ENCODE measurements around the gene USP35.

The USP35 gene

DNA sequence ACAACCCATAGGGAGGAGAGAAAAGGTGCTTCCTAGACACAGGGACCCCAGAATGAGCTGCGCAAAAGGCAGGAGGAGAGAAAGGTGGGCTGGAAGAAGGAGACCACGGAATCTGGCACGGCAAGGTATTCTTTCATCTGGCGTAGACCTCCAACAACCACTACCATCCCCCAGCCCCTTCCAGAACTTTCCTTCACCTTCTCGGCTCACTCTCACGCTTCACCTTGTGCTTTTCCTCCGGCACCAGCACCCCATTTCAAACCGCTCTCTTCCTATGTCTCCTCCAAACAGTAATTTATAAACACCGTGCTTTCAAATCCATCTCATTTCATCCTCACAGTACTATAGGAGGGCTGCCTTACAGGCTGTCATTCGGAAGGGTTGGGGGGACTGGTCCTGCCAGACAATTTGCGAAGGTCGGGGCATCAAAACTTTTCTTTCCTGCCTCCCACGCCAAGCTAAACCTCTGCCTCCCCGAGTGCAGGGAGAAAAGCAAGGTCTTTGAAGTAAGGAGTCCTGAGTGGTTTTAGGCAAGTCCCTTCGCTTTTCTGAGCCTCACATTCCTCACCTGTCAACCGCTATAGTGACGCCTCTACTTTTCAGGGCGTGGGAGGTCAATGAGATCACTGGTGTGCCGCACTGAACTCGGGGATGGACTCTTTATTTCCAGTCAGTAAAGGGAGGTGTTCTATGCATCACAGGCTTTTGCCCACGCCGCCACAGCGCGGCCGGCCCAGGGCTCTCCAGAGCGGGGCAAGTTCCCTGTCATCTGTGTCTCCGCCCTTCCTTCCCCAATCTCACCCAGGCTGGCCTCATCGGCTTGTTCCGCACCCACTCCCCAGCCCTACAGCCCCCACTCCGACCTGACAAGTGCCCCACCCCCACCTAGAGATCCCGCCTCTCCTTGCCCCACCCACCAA lies 1.1 kb upstream of the USP35 start:
- H3K27me3 Mint-ChIP-seq (ENCODE audit: low read depth): no peaks in the 10 kb centered on the region
- no peaks in the 10 kb centered on the region for H3K9me3 Mint-ChIP-seq
- peak overlapping the region; percentile 99 for H3K27ac Mint-ChIP-seq
- peaks cover 27% of the 10 kb centered on the region for H3K36me3 Mint-ChIP-seq (ENCODE audit: low read depth)
- H3K4me1 Mint-ChIP-seq (ENCODE audit: low read depth): peaks cover 40% of the 10 kb centered on the region
- peak overlapping the region; percentile 100 for H3K4me3 Mint-ChIP-seq

DNA sequence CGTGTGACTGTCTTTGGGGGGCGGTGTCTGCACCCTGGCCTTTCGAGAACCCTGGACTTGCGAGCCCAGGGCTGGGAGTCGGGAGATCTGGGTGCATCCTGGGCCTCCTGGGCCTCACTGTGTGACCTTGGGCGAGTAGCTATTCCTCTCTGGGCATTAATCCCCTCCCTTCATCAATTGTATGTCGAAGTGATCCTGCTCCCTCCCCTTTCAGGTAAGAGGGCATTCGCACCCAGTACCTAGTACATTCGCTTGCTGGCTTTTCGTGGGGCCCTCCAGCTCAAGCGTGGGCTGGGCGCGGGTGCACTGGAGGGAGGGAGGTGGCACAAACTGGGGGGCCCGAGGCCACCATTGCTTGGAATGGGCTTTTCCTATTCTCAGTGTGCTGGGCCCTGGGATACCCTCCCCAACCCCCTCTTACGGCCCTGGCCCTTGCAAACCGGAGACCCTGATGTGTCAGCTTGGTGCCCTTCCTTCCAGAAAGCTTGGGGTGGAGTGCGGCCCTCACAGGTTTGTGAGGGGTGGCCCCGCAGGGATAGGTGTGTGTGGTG lies 530 bp downstream of the USP35 start:
- Mint-ChIP-seq H3K4me3 (peak overlapping the region; percentile 100), H3K9me3 (no peaks in the 10 kb centered on the region), H3K4me1 (ENCODE audit: low read depth) (peaks cover 53% of the 10 kb centered on the region), H3K36me3 (ENCODE audit: low read depth) (peaks cover 28% of the 10 kb centered on the region), H3K27me3 (ENCODE audit: low read depth) (no peaks in the 10 kb centered on the region), H3K27ac (peak overlapping the region; percentile 92)

DNA sequence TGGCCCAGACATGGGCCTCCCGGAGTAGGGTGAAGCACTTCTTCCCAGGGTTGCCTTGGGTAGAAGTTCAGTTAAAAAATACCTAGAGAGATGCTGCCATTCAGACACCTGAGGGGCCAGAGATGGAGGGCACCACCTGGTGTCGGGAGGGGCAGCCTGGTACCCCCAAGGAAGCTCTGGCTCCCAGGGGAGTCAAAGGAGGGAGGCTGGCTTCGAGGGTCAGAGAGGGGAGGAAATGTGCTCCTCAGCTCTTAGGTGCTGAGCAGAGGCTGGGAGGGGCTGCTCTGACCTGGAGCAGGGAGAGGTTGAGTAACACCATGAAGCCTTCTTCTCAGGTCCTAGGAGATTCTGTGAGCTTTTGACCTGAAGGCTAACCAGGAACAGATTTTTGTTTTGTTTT lies 1.1 kb downstream of the USP35 start:
- peak overlapping the region; percentile 92 for H3K27ac Mint-ChIP-seq
- H3K4me3 Mint-ChIP-seq: peak overlapping the region; percentile 100
- H3K9me3 Mint-ChIP-seq: no peaks in the 10 kb centered on the region
- H3K4me1 Mint-ChIP-seq (ENCODE audit: low read depth): peaks cover 59% of the 10 kb centered on the region
- no peaks in the 10 kb centered on the region for H3K27me3 Mint-ChIP-seq (ENCODE audit: low read depth)
- H3K36me3 Mint-ChIP-seq (ENCODE audit: low read depth): peaks cover 32% of the 10 kb centered on the region

DNA sequence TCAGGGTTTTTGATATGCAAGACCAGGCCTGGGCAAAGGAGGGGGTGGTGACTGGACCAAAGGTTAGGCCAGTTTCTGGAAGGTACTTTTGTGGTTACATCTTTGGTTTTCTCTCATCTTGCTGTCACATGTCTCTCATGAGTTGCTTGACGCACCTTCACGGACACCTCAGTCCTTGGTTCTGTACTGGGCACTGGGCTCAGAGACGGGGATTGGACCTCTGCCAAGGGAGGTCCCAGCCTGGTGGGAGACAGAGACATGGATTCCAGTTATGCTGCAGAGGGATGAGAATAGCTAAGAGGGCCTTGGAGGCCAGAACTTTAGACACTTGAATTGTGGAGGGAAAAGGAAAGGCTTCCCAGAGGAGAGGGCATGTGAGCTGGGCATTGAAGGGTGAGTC lies 1.7 kb downstream of the USP35 start:
- Mint-ChIP-seq H3K4me1 (ENCODE audit: low read depth) (peaks cover 59% of the 10 kb centered on the region), H3K27me3 (ENCODE audit: low read depth) (no peaks in the 10 kb centered on the region), H3K27ac (no peak overlapping the region), H3K9me3 (no peaks in the 10 kb centered on the region), H3K4me3 (peak overlapping the region; percentile 100), H3K36me3 (ENCODE audit: low read depth) (peaks cover 33% of the 10 kb centered on the region)

DNA sequence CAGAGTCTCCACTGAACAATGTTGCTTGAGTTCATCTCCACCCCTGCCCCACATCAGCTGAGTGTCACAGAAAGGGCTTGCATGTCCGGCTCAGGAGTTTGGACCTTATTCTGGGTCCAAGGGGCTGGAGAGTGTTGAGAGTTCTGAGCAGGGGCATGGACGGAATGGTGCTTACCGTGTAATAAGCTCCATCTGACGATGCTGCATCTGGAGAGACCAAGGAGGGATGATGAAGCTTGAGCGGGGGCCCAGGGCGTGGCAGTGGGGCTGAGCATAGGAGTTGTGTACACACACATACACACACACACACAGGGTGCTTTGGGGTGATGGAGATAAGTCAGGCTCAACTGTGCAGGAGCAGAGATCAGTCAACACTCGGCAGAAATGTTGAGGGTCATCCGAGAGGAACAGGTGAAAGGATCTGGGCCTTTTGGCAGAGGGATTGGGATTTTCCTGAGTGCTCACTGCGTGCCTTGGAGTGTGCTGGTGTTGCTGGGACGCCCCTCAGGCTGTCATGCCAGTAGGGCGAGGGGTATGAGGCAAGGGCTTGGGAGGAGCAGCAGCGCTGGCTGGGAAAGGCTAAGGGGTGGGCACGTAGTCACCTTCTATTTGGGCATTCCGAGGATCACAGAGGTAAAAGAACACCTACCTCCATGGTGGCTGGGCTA lies 2.3 kb downstream of the USP35 start:
- no peak overlapping the region for H3K27ac Mint-ChIP-seq
- no peaks in the 10 kb centered on the region for H3K27me3 Mint-ChIP-seq (ENCODE audit: low read depth)
- peak overlapping the region; percentile 100 for H3K4me3 Mint-ChIP-seq
- peaks cover 58% of the 10 kb centered on the region for H3K4me1 Mint-ChIP-seq (ENCODE audit: low read depth)
- H3K9me3 Mint-ChIP-seq: no peaks in the 10 kb centered on the region
- peaks cover 33% of the 10 kb centered on the region for H3K36me3 Mint-ChIP-seq (ENCODE audit: low read depth)

DNA sequence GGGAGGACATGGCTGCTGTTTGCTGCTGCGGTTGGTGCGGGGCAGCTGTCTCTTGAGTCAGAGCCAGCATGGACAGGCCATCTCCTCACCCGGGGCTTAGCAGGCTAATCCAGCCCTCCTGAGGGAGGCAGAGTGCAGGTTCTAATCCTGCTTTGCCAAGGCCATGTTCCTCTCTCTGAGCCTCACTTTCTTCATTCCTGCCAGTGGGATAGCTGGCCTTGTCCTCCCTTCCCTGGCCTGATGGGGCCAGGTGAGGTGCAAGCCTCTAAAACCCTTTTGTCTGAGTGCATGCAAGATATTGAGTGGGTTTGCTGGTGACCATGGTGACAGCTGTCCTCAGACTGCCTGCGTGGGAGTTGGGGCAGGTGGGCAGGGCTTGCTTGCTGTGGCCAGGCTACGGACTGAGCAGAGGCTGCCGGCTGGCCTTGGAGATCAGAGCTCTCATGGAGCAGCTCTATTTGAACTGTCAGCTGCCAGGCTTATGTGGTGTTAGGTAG lies 3.6 kb downstream of the USP35 start:
- Mint-ChIP-seq H3K36me3 (ENCODE audit: low read depth) (peaks cover 32% of the 10 kb centered on the region), H3K27ac (no peak overlapping the region), H3K27me3 (ENCODE audit: low read depth) (no peaks in the 10 kb centered on the region), H3K4me3 (no peak overlapping the region), H3K4me1 (ENCODE audit: low read depth) (peaks cover 54% of the 10 kb centered on the region), H3K9me3 (no peaks in the 10 kb centered on the region)

DNA sequence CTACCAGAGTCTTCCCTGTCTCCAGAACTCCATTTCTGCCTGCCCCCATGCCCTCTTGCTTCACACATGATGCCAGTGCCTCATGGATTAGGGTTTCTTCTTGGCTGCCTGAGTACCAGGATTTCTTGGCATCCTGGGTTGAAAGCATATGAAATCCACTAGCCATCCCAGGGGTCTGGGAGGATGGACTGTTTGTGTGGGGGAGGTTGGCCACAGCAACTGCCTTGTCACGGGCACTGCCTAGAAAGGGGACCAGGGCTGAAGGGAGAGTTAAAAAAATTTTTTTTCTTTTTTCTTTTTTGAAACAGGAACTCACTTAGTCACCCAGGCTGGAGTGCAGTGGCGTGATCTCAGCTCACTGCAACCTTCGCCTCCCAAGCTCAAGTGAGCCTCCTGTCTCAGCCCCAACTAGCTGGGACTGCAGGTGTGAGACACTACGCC lies 4.2 kb downstream of the USP35 start:
- Mint-ChIP-seq H3K27ac (peak overlapping the region; percentile 69), H3K4me3 (no peak overlapping the region), H3K36me3 (ENCODE audit: low read depth) (peaks cover 28% of the 10 kb centered on the region), H3K27me3 (ENCODE audit: low read depth) (no peaks in the 10 kb centered on the region), H3K4me1 (ENCODE audit: low read depth) (peaks cover 49% of the 10 kb centered on the region), H3K9me3 (no peaks in the 10 kb centered on the region)

DNA sequence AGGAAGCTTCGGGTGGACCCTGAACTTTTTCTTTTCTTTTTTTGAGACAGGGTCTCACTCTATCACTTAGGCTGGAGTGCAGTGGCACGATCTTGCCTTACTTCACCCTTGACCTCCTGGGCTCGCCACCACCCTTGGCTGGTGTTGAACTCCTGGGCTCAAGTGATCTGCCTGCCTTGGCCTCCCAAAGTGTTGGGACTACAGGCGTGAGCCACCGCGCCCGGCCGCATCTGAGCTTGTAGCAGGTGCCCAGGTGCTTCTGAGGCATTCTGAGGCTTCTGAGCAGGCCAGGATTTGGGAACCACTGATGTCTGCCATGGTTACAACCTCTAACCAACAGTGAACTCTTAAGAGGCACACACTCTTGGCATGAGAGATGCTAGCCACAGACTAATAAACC lies 5.1 kb downstream of the USP35 start:
- H3K4me3 Mint-ChIP-seq: no peak overlapping the region
- H3K27me3 Mint-ChIP-seq (ENCODE audit: low read depth): no peaks in the 10 kb centered on the region
- H3K27ac Mint-ChIP-seq: no peak overlapping the region
- peaks cover 33% of the 10 kb centered on the region for H3K36me3 Mint-ChIP-seq (ENCODE audit: low read depth)
- peaks cover 51% of the 10 kb centered on the region for H3K4me1 Mint-ChIP-seq (ENCODE audit: low read depth)
- H3K9me3 Mint-ChIP-seq: no peaks in the 10 kb centered on the region

DNA sequence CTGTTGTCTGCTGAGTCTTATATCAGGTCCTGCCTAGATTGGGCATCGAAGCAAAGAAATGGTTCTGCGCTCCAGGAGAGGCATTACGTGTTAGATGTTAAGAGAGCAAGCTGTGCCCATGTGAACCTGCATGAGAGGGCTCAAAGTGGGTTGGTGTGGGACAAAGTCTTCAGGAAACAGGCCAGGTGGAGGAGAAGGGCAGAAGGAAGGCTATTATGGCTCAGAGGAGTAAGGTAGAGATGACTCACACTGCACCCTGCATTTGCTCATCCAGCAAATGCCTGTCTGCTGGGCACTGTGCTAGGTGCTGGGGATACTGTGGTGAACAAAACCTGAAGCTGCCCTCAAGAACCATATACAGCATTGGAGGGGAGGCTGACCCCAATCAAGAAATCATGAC lies 5.8 kb downstream of the USP35 start:
- Mint-ChIP-seq H3K4me3 (peak overlapping the region; percentile 3), H3K4me1 (ENCODE audit: low read depth) (peaks cover 51% of the 10 kb centered on the region), H3K27ac (peak overlapping the region; percentile 60), H3K36me3 (ENCODE audit: low read depth) (peaks cover 35% of the 10 kb centered on the region), H3K9me3 (no peaks in the 10 kb centered on the region), H3K27me3 (ENCODE audit: low read depth) (no peaks in the 10 kb centered on the region)

DNA sequence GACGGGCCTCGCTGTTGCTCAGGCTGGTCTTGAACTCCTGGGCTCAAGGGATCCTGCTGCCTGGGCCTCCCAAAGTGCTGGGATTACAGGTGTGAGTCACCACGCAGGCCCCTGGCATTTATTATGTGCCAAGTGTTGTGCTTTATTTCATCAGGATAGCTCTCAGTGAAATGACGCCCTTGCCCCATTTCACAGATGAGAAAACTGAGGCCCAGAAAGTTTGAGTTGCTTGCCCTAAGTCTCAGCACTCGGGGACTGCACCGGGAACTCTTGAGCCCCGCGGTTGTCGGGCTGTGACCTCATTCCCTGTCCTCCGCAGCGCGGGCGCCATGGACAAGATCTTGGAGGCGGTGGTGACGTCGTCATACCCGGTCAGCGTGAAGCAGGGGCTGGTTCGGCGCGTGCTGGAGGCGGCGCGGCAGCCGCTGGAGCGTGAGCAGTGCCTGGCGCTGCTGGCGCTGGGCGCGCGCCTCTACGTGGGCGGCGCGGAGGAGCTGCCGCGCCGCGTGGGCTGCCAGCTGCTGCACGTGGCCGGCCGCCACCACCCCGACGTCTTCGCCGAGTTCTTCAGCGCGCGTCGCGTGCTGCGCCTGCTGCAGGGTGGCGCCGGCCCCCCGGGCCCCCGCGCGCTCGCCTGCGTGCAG lies 7.3 kb downstream of the USP35 start:
- H3K4me3 Mint-ChIP-seq: no peak overlapping the region
- H3K27ac Mint-ChIP-seq: no peak overlapping the region
- peaks cover 29% of the 10 kb centered on the region for H3K36me3 Mint-ChIP-seq (ENCODE audit: low read depth)
- peaks cover 39% of the 10 kb centered on the region for H3K4me1 Mint-ChIP-seq (ENCODE audit: low read depth)
- no peaks in the 10 kb centered on the region for H3K9me3 Mint-ChIP-seq
- H3K27me3 Mint-ChIP-seq (ENCODE audit: low read depth): no peaks in the 10 kb centered on the region

DNA sequence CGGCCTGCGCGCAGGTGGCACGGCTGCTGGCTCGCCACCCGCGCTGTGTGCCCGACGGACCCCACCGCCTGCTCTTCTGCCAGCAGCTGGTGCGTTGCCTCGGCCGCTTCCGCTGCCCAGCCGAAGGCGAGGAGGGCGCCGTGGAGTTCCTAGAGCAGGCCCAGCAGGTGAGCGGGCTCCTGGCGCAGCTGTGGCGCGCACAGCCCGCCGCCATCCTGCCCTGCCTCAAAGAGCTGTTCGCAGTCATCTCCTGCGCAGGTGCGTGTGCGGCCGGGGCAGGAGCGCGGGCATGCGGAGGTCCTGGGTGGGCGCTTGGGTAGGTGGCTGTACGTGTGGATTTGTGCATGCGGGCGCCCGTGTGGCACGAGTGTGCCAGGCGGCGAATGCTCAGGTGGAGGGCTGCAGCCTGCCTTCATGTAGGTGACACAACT lies 8.0 kb downstream of the USP35 start:
- Mint-ChIP-seq H3K27ac (no peak overlapping the region), H3K36me3 (ENCODE audit: low read depth) (peaks cover 34% of the 10 kb centered on the region), H3K9me3 (no peaks in the 10 kb centered on the region), H3K27me3 (ENCODE audit: low read depth) (no peaks in the 10 kb centered on the region), H3K4me1 (ENCODE audit: low read depth) (peaks cover 40% of the 10 kb centered on the region), H3K4me3 (no peak overlapping the region)

DNA sequence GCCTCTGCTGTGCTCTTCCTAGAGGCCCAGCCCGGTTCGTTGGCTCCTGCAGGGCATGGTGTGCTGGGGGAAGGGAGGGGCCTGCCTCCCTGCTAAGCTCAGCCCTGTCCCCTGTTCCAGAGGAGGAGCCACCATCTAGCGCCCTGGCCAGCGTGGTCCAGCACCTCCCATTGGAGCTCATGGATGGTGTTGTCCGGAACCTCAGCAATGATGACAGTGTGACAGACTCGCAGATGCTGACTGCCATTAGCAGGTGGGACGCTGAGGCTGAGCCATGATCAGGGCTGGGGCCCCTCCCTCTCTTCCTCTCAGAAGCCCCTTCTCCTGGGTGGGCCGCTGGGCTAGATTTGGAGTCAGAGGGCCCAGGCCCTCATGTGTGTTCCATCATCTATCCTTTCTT lies 9.1 kb downstream of the USP35 start:
- Mint-ChIP-seq H3K36me3 (ENCODE audit: low read depth) (peaks cover 36% of the 10 kb centered on the region), H3K27ac (no peak overlapping the region), H3K27me3 (ENCODE audit: low read depth) (no peaks in the 10 kb centered on the region), H3K9me3 (no peaks in the 10 kb centered on the region), H3K4me3 (no peak overlapping the region), H3K4me1 (ENCODE audit: low read depth) (peaks cover 46% of the 10 kb centered on the region)

DNA sequence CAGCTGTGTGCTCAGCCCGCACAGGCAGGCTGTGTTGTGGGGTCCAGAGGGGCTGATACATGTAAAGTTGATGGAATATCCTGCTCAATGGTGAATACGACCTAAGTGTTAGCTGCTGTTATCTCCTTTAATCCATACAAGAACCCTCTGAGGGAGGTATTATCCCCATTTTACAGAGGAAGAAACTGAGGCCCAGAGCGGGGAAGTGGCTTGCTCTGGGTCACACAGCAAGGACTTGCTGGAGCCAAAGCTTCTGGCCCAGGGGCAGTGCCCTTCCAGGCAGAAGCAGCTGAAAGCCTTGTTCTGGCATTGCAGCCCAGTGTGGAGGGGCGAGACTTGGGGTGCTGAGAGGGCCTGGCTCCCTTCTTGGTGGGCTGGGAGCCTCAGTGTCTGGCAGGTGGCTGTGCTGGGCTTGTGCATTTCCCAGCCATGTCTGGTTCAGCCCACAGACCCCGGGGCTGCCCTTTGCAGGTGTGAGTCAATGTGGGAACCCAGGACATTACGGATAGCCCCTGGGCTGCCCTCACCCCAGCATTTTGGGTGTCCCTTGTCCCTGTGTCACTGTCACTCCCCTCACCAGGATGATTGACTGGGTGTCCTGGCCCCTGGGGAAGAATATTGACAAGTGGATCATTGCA lies 10.4 kb downstream of the USP35 start:
- Mint-ChIP-seq H3K36me3 (ENCODE audit: low read depth) (peaks cover 31% of the 10 kb centered on the region), H3K4me1 (ENCODE audit: low read depth) (peaks cover 41% of the 10 kb centered on the region), H3K9me3 (no peaks in the 10 kb centered on the region)

DNA sequence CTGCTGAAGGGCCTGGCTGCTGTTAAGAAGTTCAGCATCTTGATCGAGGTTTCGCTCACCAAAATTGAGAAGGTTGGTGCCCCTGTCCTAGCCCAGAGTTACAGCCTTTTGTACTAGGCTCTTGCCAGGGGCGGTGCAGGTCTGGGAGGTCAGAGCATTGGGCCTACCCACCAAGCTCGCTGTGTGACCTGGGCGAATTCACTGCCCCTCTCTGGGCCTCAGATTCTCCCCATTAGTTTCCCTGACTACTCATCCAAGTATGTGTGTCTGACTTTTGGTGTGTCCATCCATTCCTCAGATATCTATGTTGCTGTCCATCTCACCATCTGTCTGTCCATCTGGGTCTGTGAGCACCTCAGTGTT lies 10.9 kb downstream of the USP35 start:
- Mint-ChIP-seq H3K9me3 (no peaks in the 10 kb centered on the region), H3K4me1 (ENCODE audit: low read depth) (peaks cover 41% of the 10 kb centered on the region), H3K27ac (no peak overlapping the region), H3K4me3 (no peak overlapping the region), H3K27me3 (ENCODE audit: low read depth) (no peaks in the 10 kb centered on the region), H3K36me3 (ENCODE audit: low read depth) (peaks cover 31% of the 10 kb centered on the region)

More for the DNA sequence above, 10.4 kb downstream of the USP35 start:
- Mint-ChIP-seq H3K4me3 (no peak overlapping the region), H3K27ac (no peak overlapping the region), H3K27me3 (ENCODE audit: low read depth) (no peaks in the 10 kb centered on the region)
